Stimulated activated naive CD8-positive, alpha-beta T cell treated with anti-CD3 and anti-CD28 coated beads, Interleukin-15, amount 100 ng/mL, for 72 hours (primary cell): ENCODE results near the gene APOBEC3G.
A peak's percentile ranks its signal among the peaks of the same experiment; 100 is the strongest.

Experiments
- ATAC-seq: fragments of 150-1000 bp; cut with Tn5 transposase; 2 replicates; pipeline ENCODE4 v1.10.0; 2021; ENCODE audit warnings: mild to moderate bottlenecking, moderate library complexity
- DNase-seq, 2 donors: peaks; one replicate each; pipeline ENCODE4 v3.0.0; 2021 to 2022
- H3K27ac Mint-ChIP-seq, 2 donors: one replicate each; pipeline ENCODE4 v1.8.0; 2022; ENCODE audit warnings: mild to moderate bottlenecking in 2 of 2, mixed read lengths in 2 of 2, moderate library complexity in 2 of 2
- H3K27me3 Mint-ChIP-seq: one replicate; pipeline ENCODE4 v1.8.0; 2022; ENCODE audit warnings: mixed read lengths
- H3K4me1 Mint-ChIP-seq: one replicate; pipeline ENCODE4 v1.8.0; 2022; ENCODE audit warnings: mild to moderate bottlenecking, mixed read lengths
- H3K4me3 Mint-ChIP-seq, 2 donors: one replicate each; pipeline ENCODE4 v1.8.0; 2022; ENCODE audit warnings: mild to moderate bottlenecking in 2 of 2, mixed read lengths in 2 of 2, moderate library complexity in 1 of 2
- H3K9me3 Mint-ChIP-seq, 2 donors: one replicate each; pipeline ENCODE4 v1.8.0; 2022; ENCODE audit warnings: mixed read lengths in 2 of 2

The APOBEC3G gene

DNA sequence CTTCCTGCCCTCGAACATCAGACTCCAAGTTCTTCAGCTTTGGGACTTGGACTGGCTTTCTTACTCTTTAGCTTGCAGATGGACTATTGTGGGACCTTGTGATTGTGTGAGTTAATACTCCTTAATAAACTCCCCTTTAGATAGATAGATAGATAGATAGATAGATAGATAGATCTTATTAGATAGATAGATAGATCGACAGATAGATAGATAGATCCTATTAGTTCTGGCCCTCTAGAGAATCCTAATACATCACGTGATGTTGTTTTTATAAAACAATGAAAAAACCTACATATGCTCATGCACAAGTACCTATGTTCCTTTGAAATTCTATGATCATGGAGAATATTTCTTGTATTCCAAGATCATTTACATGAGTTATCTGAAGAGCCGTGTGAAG lies 43.9 kb downstream of the APOBEC3G start:
- Mint-ChIP-seq H3K4me3 (no peak overlapping the region), H3K9me3 (no peaks in the 10 kb centered on the region), H3K27ac (peak overlapping the region in 1 of 2 donors; percentile 3), H3K27me3 (no peaks in the 10 kb centered on the region), H3K4me1 (peaks cover 43% of the 10 kb centered on the region)
- DNase-seq (no peak), ATAC-seq (no peak)

DNA sequence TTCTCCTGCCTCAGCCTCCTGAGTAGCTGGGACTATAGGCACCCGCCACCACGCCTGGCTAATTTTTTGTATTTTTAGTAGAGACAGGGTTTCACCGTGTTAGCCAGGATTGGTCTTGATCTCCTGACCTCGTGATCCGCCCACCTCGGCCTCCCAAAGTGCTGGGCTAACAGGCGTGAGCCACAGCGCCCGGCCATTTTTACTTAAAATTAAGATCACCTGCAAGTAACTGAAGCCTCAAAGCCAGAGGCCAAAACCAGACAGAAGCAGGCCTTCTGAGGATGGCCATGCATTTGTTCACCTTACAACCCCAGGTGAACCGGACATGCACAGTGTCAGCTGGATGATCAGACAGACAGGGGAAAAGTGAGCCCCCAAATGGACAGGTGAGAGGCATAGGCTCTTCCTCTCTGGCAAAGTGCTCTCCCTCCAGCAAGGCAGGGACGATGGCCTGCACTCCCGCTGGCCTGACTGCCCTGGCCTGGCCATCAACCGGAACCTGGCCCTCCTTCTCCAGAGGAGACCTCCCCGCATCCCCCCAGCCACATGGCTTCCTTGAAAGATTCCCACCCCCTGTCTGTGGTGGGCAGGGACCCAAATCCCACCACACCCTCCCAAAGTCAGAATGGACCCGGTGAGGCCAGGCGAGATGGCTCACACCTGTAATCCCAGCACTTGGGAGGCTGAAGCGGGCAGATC lies 45.8 kb downstream of the APOBEC3G start:
- no peak for DNase-seq
- H3K4me1 Mint-ChIP-seq: peaks cover 23% of the 10 kb centered on the region
- H3K27ac Mint-ChIP-seq: peak overlapping the region in 1 of 2 donors; percentile 63
- H3K27me3 Mint-ChIP-seq: no peaks in the 10 kb centered on the region
- no peak for ATAC-seq
- H3K4me3 Mint-ChIP-seq: no peak overlapping the region
- no peaks in the 10 kb centered on the region for H3K9me3 Mint-ChIP-seq

DNA sequence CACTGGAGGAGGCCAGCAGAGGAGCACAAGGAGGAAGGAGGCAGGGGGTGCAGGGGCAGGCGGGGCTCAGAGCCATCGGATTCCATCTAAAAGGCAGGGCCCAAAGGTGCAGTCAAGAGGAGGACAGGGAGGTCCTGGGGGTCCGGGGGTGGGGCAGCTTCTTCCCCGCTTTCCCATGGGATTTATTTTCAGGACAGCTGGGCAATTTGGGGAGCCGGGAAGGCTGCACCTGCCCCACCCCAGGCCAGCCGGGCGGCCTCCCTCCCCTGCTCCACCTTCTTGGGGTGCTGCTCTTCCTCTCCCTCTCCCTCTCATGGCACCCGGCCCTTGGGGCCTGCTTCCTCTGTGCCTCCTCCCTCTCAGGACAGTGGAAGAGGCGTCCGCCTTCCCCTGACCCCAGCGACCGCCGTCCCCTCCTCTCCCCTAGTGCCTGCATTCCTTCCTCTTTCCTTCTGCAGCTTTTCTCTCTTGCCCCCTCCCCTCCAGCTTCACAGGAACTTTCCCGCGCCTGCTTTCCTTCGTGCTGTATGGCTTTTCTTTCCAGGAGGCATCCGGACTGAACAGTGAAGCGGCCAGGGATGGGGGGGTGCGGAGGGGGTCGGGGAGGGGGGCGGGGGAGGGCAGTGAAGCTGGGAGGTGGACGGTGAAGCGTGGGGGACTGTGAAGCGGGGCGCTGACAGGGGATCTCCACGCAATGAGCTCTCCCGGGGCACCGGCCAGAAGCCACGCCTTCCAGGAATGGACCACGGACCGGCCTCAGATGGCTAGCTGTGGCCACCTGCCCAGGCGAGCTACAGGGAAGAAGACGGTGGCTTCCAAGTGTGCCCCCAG lies 46.9 kb downstream of the APOBEC3G start:
- Mint-ChIP-seq H3K27me3 (no peaks in the 10 kb centered on the region), H3K4me1 (peaks cover 19% of the 10 kb centered on the region), H3K27ac (no peak overlapping the region), H3K9me3 (no peaks in the 10 kb centered on the region), H3K4me3 (no peak overlapping the region)
- ATAC-seq (no peak), DNase-seq (no peak)

DNA sequence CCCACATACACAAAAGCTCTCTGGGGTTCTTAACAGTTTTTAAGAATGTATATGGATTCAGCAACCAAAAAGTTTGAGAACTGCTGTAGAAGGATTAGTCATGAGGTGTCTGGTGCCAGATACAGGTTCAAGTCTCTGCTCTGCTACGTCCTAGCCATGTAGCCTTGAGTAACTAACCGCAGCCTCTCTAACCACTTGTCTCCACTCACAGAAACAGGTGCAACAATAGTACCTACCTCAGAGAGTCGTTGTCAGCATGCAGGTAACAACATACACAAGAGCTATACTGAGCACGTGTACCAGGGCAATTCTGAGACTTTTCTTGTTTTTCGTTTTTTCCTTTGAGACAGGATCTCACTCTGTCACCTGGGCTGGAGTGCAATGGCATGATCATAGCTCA lies 48.5 kb downstream of the APOBEC3G start:
- Mint-ChIP-seq H3K4me1 (peaks cover 18% of the 10 kb centered on the region), H3K27me3 (no peaks in the 10 kb centered on the region), H3K9me3 (no peaks in the 10 kb centered on the region), H3K27ac (no peak overlapping the region), H3K4me3 (no peak overlapping the region)
- ATAC-seq (no peak), DNase-seq (no peak)

DNA sequence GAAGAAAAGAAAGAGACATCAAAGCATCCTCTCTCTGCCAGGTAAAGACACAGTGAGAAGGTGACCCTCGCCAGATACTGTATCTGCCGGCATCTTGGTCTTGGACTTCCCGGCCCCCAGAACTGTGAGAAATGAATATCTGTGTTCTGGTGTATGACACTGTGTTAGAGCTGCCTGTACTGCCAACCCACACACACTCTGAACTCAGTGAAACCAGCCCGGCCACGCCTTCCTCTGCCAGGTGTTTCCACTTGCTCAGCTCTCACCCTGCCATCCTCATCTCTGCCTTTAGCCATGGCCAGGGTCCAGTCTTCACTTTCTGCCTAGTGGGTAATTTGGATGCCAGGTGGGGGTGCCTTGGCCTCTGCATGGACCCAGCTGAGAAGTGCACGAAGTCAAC lies 51.4 kb downstream of the APOBEC3G start:
- peaks cover 7% of the 10 kb centered on the region for H3K4me1 Mint-ChIP-seq
- DNase-seq (no peak), ATAC-seq (peak; percentile 33)
- H3K9me3 Mint-ChIP-seq: no peaks in the 10 kb centered on the region
- H3K4me3 Mint-ChIP-seq: no peak overlapping the region
- no peak overlapping the region for H3K27ac Mint-ChIP-seq
- no peaks in the 10 kb centered on the region for H3K27me3 Mint-ChIP-seq

DNA sequence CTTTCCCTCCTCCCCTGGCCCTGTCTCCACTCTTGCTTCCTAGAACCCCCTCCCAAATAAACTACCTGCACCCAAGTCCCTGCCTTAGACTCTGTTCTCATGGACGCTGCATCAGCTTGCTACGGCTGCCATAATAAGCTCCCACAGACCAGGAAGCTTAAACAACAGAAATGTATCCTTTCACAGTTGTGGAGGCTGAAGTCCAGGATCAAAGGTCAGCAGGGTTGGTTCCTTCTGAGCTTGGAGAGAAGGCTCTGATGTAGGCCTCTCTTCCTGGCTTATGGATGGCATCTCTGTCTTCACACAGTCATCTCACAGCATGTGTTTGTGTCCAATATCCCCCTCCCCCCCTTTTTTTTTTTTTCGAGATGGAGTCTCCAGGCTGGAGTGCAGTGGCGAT lies 52.0 kb downstream of the APOBEC3G start:
- H3K27ac Mint-ChIP-seq: no peak overlapping the region
- ATAC-seq (no peak), DNase-seq (no peak)
- H3K27me3 Mint-ChIP-seq: no peaks in the 10 kb centered on the region
- H3K4me3 Mint-ChIP-seq: no peak overlapping the region
- no peaks in the 10 kb centered on the region for H3K9me3 Mint-ChIP-seq
- H3K4me1 Mint-ChIP-seq: peaks cover 7% of the 10 kb centered on the region

DNA sequence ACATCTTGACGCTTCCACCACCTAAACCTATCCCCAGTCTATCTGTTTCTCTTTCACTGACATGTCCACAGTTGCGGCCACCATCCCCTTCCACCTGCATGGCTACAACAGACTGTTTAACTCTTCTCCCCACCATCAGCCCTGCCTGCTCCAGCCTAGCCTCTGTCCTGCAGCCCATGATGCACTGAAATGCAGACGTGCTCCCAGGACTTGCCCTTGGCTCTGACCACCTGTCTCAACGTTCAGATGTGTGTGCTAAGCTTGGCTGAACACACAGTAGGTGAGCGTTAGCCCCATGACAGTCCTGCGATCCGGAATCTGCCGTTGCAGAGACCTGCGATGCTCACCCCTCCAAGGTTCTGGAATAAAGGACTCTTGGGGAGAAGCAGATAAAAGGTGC lies 52.7 kb downstream of the APOBEC3G start:
- peaks cover 7% of the 10 kb centered on the region for H3K4me1 Mint-ChIP-seq
- H3K27me3 Mint-ChIP-seq: no peaks in the 10 kb centered on the region
- DNase-seq (no peak), ATAC-seq (no peak)
- no peak overlapping the region for H3K27ac Mint-ChIP-seq
- no peaks in the 10 kb centered on the region for H3K9me3 Mint-ChIP-seq
- no peak overlapping the region for H3K4me3 Mint-ChIP-seq

DNA sequence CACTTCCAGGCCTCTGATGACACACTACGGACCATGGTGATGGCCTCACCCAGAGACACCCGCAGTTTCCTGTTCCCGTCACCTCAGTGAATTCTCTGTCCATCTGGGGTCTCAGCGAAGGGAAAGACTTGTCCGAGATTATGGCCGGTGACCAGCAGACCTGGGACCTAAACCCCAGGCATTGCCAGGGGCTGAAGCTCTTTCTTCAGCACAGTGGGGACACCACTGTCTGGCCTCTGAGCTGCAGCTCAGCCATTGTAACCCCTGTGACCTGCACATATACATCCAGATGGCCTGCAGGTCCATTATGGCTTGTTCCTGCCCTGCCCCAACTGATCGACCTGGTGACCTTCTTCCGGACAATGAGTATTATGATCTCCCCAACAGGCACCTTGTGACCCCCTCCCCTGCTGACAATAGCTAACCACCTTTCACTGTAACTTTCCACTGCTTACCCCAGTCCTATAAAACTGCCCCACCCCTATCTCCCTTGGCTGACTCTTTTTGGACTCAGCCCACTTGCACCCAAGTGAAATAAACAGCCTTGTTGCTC lies 53.2 kb downstream of the APOBEC3G start:
- peaks cover 7% of the 10 kb centered on the region for H3K4me1 Mint-ChIP-seq
- no peaks in the 10 kb centered on the region for H3K9me3 Mint-ChIP-seq
- DNase-seq (no peak), ATAC-seq (no peak)
- H3K4me3 Mint-ChIP-seq: no peak overlapping the region
- no peak overlapping the region for H3K27ac Mint-ChIP-seq
- no peaks in the 10 kb centered on the region for H3K27me3 Mint-ChIP-seq

DNA sequence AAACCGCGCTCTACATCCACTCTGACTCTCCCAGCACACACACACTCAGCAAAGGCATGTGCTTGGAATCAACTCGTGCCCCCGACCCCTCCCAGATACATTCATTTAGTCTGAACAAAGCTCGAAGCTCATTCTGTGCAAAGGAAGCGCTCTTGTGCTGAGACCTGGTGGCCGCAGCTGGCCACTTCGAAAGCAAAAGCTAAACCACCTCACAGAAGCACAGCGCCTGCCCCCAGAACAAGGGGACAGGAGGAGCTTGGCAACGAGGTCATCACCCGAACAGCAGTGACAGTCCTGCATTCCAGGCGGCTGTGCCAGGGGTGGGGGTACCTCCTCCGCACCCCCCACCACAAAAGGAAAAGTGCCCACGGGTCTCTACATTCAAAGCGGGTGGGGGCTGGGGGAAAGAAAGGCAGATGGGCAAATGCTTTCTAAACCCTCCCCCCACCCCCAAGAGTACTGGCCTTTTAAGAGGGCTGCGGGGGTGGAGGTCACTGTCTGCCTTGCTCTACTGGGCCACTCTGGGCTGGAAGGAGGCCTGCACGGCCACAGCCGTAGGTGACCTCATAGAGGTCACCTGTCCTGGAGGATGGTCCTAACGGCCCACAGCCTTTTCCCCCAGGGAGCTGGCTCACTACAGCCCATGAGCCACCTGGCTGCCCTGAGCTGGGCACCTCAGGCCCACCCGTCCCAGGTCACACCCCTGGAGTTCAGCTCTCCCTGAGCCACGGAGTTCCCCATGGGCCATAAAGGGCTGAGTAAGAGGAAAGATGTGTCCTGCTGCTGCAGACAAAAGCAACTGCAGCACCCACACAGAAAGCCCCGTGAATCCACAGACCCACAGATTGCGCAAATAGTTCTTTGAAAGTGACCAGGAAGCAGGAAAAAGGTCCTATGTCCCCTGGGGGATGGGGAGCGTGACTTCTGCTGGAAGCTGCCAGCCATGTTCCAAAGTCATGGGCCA lies 54.1 kb downstream of the APOBEC3G start:
- ATAC-seq: no peak
- DNase-seq: no peak
- Mint-ChIP-seq H3K27ac (no peak overlapping the region), H3K9me3 (no peaks in the 10 kb centered on the region), H3K4me1 (peaks cover 7% of the 10 kb centered on the region), H3K4me3 (no peak overlapping the region), H3K27me3 (no peaks in the 10 kb centered on the region)

DNA sequence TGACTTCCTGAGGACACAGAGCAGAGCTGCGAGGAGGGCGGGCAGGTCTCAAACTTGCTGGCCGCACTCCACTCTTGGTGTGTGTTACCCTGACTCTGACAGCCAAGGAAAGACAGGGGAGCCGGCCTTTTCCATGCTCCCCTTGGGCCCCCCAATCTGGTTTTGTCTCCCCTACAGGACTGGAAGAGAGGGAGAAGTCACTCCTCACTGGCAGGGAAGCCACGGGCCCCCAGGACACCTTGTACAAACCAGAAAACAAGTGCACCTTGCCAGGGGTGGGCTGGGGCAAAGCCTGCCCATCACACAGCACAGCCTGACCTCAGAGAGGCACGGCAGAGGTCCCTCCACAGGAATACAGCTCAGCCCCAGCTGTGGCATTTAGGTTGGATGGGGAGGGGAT lies 55.2 kb downstream of the APOBEC3G start:
- H3K27ac Mint-ChIP-seq: no peak overlapping the region
- no peak for ATAC-seq
- peaks cover 7% of the 10 kb centered on the region for H3K4me1 Mint-ChIP-seq
- no peak for DNase-seq
- H3K9me3 Mint-ChIP-seq: no peaks in the 10 kb centered on the region
- H3K27me3 Mint-ChIP-seq: no peaks in the 10 kb centered on the region
- no peak overlapping the region for H3K4me3 Mint-ChIP-seq

DNA sequence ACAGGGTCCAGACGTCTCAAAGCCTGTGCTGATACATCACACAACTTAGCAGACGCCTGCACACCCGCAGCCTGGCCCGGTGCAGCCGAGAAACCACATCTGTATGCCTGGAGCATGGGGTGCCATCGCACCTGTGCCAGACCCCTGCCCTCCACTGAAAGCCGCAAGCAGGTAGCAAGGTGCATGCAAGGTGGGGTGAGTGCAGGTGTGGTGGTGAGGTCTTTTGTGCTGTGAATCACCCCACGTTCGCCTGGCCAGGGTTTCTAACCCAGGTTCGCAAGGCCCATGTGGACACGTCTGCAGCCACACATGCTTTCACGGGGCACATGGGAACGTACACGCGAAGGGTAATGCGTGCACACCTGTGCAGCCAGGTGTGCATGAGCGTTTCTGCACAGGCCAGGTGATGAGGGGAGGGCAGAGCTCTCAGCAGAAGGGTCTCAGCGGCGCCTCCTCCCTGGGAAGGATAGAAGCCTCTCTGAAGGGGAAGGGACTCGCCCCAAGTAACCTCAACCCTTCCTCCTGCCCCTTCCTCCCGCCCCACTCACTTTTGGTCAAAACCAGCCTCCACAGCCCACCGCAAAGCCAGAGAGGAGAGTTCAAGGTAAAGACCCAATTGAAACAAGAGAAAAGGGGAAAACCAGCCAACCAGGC lies 55.9 kb downstream of the APOBEC3G start:
- Mint-ChIP-seq H3K27ac (no peak overlapping the region), H3K9me3 (no peaks in the 10 kb centered on the region)

DNA sequence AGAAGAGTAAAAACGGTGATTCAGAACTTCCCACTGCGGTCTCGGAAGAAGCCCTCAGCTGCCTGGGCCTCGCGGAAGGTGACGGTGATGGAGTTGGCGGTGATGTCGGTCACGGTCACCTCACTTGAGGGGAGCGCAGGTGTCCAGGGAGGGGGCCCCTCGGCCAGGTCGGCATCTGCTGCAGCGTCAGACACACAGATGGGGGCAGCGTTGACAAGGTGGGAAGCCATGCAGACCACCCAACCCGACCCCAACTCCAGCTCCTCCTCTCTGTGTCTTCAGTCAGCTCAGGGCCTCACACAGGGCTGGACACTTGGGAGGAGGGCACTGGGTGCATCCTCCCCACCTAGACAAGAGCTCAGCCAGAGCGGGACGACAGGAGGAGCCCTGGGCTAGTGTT lies 56.8 kb downstream of the APOBEC3G start:
- H3K27ac Mint-ChIP-seq: no peak overlapping the region

More for the DNA sequence above, 55.9 kb downstream of the APOBEC3G start:
- no peaks in the 10 kb centered on the region for H3K27me3 Mint-ChIP-seq
- DNase-seq (no peak), ATAC-seq (no peak)
- H3K4me3 Mint-ChIP-seq: no peak overlapping the region
- peaks cover 7% of the 10 kb centered on the region for H3K4me1 Mint-ChIP-seq

DNA sequence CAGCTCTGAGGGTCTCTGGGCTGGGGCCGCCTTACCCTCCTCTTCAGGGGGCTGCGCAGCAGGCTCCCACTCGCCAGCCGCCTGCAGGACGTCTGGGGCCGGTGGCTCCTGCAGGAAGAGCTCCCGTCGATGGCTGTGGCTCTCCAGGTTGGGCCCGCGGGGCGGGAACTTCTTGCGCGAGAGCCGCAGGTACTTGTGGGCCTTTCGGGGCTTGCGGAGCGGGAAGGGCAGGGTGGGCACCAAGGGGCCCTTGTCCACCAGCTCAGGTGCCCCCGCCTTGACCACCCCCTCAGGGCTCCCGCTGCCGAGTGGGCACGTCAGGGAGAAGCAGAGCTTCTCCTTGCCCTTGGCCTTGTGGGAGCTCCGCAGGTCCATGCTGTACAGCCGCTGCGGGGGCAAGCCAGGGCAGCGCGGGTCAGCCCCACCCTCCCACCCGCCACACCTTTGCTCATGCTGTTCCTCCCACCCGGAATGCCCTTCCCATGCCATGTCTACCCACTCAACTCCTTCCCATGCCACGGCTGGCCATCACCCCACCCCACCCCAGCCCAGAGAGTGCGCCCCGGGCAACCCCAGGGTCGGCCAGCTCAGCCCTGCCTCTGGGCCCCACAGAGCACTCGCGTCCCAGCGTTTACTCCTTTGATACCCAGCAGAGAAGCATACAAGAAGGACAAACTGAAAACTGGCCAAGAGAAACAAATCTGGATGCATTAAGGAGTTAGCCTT lies 57.5 kb downstream of the APOBEC3G start:
- Mint-ChIP-seq H3K4me1 (peaks cover 9% of the 10 kb centered on the region), H3K27ac (peak overlapping the region in 1 of 2 donors; percentile 25), H3K27me3 (no peaks in the 10 kb centered on the region), H3K4me3 (no peak overlapping the region), H3K9me3 (no peaks in the 10 kb centered on the region)
- ATAC-seq (no peak), DNase-seq (no peak)

More for the DNA sequence above, 56.8 kb downstream of the APOBEC3G start:
- no peaks in the 10 kb centered on the region for H3K27me3 Mint-ChIP-seq
- DNase-seq: no peak
- H3K4me3 Mint-ChIP-seq: no peak overlapping the region
- no peaks in the 10 kb centered on the region for H3K9me3 Mint-ChIP-seq
- ATAC-seq: no peak
- H3K4me1 Mint-ChIP-seq: peaks cover 9% of the 10 kb centered on the region

DNA sequence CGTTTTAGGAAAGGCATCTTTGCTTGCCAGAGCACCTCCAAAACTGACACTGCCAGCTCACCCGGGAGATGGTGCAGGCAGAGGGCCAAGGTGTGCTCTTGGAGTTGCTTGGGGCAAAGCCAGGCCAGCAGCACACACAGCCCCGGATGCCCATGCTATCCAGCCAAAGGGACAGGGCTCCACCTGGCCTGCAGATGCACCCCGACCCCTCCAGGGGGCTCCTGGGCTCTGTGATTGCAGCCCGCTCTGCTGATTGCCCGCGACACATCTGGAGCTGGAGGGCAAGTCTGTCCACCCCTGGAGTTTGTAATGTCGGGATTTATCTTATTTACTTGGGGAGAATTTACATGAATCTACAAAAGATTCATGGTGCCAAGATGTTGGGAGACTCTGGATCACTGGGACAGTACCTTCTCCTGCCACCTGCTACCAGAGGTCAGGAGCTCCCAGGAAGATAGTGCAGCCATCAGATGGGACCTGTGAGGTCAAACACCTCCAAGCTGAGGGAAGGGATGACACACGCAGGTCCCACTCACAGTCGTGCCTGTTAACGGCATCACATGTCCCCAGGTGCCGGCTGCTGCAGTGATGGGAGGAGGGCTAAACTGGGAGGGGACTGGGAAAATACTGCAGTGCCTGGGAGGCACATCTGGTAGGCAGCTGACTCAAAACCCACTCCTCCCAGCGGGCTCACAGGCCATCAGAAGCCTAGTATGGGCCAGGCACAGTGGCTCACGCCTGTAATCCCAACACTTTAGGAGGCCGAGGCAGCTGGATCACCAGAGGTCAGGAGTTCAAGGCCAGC lies 58.2 kb downstream of the APOBEC3G start:
- peak overlapping the region; percentile 25 to 34 for H3K27ac Mint-ChIP-seq
- peak; percentile 46 to 50 for DNase-seq
- H3K4me3 Mint-ChIP-seq: no peak overlapping the region
- H3K4me1 Mint-ChIP-seq: peaks cover 9% of the 10 kb centered on the region
- ATAC-seq: peak; percentile 77
- H3K27me3 Mint-ChIP-seq: no peaks in the 10 kb centered on the region
- no peaks in the 10 kb centered on the region for H3K9me3 Mint-ChIP-seq
